Measurements from ENCODE around the gene C2CD3.

GRCh38 chr11:74057249-74058151, 113.3 kb downstream of the C2CD3 start:
- TF ChIP-seq CTCF (IDR thresholded peaks at IDR 0.05) (no peak), POLR2A (IDR thresholded peaks at IDR 0.05) (no peak)

Data from esophagus squamous epithelium (tissue), 4 donors.